SK-N-MC (cell line): Measurements from ENCODE around the gene SLC6A12.

Source experiments
- EZH2 ChIP-seq: fragments of 200-600 bp; sonication (generic); IDR thresholded peaks from one replicate; pipeline ENCODE4 v1.6.1; 2017; ENCODE audit warnings: antibody characterized with exemption
- POLR2AphosphoS5 ChIP-seq: IDR thresholded peaks from 2 replicates; pipeline ENCODE4 v1.6.1; 2012; ENCODE audit warnings: mild to moderate bottlenecking, low read depth, low read length, borderline replicate concordance

- TF ChIP-seq EZH2 (no peak), POLR2AphosphoS5 (no peak)
Measured at GRCh38 chr12:177336-177979, 36.5 kb downstream of the SLC6A12 start.
